LHCN-M2 (cell line): Measurements from ENCODE around the gene RBFA. TPM values are rescaled to one million over a fixed set of nuclear protein-coding genes. Genes with fewer than 3 reads are reported as not detected.

ENCODE experiments used
- DNase-seq: peaks from one replicate; pipeline ENCODE4 v3.0.0-alpha.2; 2012; ENCODE audit warnings: low read depth
- total RNA-seq: library from RNA; depleted of rRNA; stranded (reverse); fragments of >200 nt; gene quantifications from 2 replicates; pipeline ENCODE4 v1.2.3, GENCODE V29; 2014; rRNA removed

RBFA gene
- total RNA-seq, 1 experiment from 2014 or later: 36.7 TPM

DNA sequence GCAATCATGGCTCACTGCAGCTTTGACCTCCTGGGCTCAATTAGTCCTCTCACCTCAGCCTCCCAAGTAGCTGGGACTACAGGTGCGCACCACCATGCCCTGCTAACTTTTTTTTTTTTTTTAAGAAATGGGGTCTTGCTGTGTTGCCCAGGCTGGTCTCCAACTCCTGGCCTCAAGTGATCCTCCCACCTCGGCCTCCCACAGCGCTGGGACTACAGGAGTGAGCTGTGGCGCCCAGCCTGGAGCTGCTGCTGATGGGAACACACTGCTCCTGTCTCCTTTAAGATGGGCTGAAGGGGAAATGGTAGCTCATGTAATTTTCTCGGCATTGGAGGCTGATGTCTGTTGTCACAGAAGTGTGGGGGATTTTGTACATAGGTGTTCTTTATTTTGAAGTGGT lies 39.9 kb downstream of the RBFA start:
- no peak for DNase-seq

DNA sequence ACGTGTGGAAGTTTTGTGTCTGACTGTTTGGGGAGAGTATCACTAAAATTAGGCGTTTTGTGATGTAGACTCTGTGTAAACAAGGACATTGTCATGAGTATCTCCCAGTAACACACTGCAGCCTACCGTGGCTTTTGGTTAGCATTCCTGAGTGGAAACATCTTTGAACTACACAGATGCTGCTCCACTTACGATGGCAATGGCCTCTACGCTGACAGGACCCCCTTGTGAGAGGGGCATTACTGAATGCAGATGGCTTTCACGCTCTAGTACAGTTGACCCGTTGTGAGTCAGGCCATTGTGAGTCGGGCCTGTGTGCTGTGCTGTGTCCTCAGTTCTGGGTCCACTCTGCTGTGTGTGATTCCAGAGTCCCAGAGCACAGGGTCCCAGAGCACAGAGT lies 40.5 kb downstream of the RBFA start:
- no peak for DNase-seq

DNA sequence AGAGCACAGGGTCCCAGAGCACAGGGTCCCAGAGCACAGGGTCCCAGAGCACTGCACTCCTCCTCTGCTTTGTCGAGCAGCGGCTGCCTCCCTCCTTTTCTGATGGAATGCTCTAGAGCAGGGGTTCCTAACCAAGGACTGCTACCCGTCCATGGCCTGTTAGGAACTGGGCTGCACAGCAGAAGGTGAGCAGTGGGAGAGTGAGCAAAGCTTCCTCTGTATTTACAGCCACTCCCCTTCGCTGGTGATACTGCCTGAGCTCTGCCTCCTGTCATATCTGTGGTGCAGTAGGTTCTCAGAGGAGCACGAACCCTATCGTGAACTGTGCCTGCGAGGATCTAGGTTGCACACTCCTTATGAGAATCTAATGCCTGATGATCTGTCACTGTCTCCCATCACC lies 41.7 kb downstream of the RBFA start:
- no peak for DNase-seq

DNA sequence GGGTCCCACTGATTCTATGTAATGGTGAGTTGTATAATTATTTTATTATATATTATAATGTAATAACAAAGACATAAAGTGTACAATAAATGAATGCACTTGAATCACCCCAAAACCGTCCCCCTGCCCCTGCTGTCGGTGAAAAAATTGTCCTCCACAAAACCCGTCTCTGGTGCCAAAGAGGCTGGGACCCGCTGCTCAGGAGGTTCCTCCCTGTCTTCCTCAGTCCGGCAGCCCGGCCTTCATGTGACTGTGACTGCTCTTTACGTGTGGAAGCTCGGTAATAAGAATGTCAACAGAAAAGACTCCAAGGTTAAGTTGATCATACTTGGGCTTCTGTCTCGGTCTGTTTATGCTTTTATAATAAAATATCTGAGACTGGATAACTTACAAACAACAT lies 42.1 kb downstream of the RBFA start:
- DNase-seq: no peak

DNA sequence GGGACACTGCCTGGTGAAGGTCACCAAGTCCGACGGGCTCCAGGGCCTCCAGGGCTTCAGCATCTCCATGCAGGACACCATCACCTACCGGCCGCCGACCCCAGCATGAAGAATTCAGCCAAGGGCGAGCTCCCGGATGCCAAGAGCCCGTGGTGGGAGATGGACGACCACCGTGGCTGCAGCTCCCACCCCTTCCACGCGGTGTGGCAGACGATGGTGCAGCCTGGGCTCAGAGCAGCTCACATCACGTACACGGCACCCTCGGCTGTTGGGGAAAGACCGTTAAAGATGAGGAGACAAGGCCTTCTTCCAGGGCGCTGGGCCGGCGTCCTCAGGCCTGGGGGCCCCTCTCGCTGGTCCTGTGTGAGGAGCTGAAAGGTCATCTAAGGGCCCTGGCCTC lies 43.6 kb downstream of the RBFA start:
- DNase-seq: no peak

Other genes with a start within 250 kb of the RBFA start
- 0.06 and 0.13 TPM in 2 replicates for gene KCNG2, start 236.5 kb upstream of the RBFA start, total RNA-seq
- gene SLC66A2, start 82.8 kb upstream of the RBFA start, total RNA-seq: 45.2 and 53.3 TPM in 2 replicates
- not detected in 2 replicates for gene HSBP1L1, start 69.8 kb upstream of the RBFA start, total RNA-seq
- 56.1 and 58.5 TPM in 2 replicates for gene TXNL4A, start 45.9 kb upstream of the RBFA start, total RNA-seq
- gene ADNP2, start 74.8 kb downstream of the RBFA start, total RNA-seq: 13.3 and 15.6 TPM in 2 replicates
- 1.6 and 2.8 TPM in 2 replicates for gene PARD6G, start 213.1 kb downstream of the RBFA start, total RNA-seq